ENCODE data around the gene ADAM15. TPM values are rescaled to one million over a fixed set of nuclear protein-coding genes. Genes with fewer than 3 reads are reported as not detected.

ADAM15 gene
- total RNA-seq, 1 experiment from 2014 or later = 30.6 TPM

DNA sequence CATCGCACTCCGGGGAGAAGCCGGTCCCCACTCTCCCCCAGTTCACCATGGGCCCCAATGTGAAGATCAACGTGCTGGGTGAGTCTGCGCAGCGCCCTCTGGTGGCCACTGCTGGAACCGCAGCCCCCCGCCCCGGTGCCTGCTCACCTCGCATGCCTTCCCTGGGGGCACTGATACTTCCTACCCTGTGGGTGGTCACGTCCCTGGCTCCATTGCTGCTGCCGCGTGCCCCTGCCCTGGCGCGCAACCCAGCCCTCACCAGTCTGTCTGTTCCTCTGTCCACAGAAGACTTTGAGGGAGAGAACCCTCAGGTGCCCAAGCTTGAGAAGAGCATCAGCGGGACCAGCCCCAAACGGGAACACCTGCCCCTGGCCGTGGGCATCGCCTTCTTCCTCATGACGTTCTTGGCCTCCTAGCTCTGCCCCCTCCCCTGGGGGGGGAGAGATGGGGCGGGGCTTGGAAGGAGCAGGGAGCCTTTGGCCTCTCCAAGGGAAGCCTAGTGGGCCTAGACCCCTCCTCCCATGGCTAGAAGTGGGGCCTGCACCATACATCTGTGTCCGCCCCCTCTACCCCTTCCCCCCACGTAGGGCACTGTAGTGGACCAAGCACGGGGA is 35.1 kb downstream of the ADAM15 start:
- H3K4me1 ChIP-seq (ENCODE audit: insufficient read depth, low read length) = no peaks in the 10 kb centered on the region

More for the DNA sequence above, 35.1 kb downstream of the ADAM15 start:
- H3K9me3 Mint-ChIP-seq = peaks cover 0 to 4% of the 10 kb centered on the region in 2 experiments; a peak in 3 of 5 replicates
- H2BK120ac ChIP-seq (ENCODE audit: low read depth, low read length, poor library complexity, severe bottlenecking) = no peak overlapping the region
- no peak overlapping the region for H2BK20ac ChIP-seq (ENCODE audit: low read depth, low read length, poor library complexity, severe bottlenecking)
- no peak overlapping the region for H3K56ac ChIP-seq (ENCODE audit: insufficient read length, low read depth, low read length)
- no peak overlapping the region for H4K5ac ChIP-seq (ENCODE audit: insufficient read length, low read depth, low read length)
- no peak overlapping the region for H3K23ac ChIP-seq (ENCODE audit: insufficient read length, low read depth, low read length)
- H2AFZ ChIP-seq (ENCODE audit: low read length) = no peak overlapping the region
- H4K91ac ChIP-seq (ENCODE audit: insufficient read length, low read depth, low read length) = no peak overlapping the region
- H3K9me3 ChIP-seq (ENCODE audit: control insufficient read depth, low read depth, low read length) = no peaks in the 10 kb centered on the region
- no peaks in the 10 kb centered on the region for H3K79me1 ChIP-seq (ENCODE audit: insufficient read depth, low read depth, low read length, poor library complexity, severe bottlenecking)
- no peak overlapping the region for H3K4ac ChIP-seq (ENCODE audit: low read depth, low read length)
- peaks cover 31% of the 10 kb centered on the region for H3K27me3 ChIP-seq (ENCODE audit: insufficient read depth, low read length)
- peaks cover 21 to 42% of the 10 kb centered on the region in 2 experiments for H3K4me1 Mint-ChIP-seq
- TF ChIP-seq, protein P1, sequence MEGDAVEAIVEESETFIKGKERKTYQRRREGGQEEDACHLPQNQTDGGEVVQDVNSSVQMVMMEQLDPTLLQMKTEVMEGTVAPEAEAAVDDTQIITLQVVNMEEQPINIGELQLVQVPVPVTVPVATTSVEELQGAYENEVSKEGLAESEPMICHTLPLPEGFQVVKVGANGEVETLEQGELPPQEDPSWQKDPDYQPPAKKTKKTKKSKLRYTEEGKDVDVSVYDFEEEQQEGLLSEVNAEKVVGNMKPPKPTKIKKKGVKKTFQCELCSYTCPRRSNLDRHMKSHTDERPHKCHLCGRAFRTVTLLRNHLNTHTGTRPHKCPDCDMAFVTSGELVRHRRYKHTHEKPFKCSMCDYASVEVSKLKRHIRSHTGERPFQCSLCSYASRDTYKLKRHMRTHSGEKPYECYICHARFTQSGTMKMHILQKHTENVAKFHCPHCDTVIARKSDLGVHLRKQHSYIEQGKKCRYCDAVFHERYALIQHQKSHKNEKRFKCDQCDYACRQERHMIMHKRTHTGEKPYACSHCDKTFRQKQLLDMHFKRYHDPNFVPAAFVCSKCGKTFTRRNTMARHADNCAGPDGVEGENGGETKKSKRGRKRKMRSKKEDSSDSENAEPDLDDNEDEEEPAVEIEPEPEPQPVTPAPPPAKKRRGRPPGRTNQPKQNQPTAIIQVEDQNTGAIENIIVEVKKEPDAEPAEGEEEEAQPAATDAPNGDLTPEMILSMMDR (conservative IDR thresholded peaks at IDR 0.05) = peak; percentile 99
- 0 out of 7 replicates have a peak, but pooled peaks cover 0 to 4% (median 0%) of the 10 kb centered on the region in 3 experiments for H3K36me3 Mint-ChIP-seq (ENCODE audit: insufficient read depth in 1 of 3, low read depth in 3 of 3)
- no peak overlapping the region for H2BK5ac ChIP-seq (ENCODE audit: insufficient read length, low read length)
- WGBS (ENCODE audit: extremely low coverage, insufficient read length, low lambda C conversion rate) = no CpG with 5 or more reads among the region's 24 CpGs
- H3K9ac ChIP-seq (ENCODE audit: extremely low read depth, insufficient read length, low read length) = no peak overlapping the region
- H3T11ph ChIP-seq (ENCODE audit: low read length) = no peak overlapping the region
- peak overlapping the region; percentile 24 for H3K4me2 ChIP-seq (ENCODE audit: insufficient read depth, insufficient read length, low read length)
- H3K23me2 ChIP-seq (ENCODE audit: insufficient read length, low read depth, low read length, poor library complexity, severe bottlenecking) = peaks cover 16% of the 10 kb centered on the region
- H3K4me3 Mint-ChIP-seq = peak overlapping the region; percentile 49 to 96
- H2AK5ac ChIP-seq (ENCODE audit: insufficient read length, low read length) = no peak overlapping the region
- no peaks in the 10 kb centered on the region for H3K79me2 ChIP-seq (ENCODE audit: insufficient read depth, low read length)
- H3K14ac ChIP-seq (ENCODE audit: insufficient read depth, low read length) = peak overlapping the region; percentile 6; the same call in 1 of the 2 replicates
- H2BK12ac ChIP-seq (ENCODE audit: insufficient read length, low read depth, low read length) = no peak overlapping the region
- no peak overlapping the region for H3K18ac ChIP-seq (ENCODE audit: insufficient read length, low read depth, low read length)
- H2BK15ac ChIP-seq (ENCODE audit: low read depth, low read length) = no peak overlapping the region
- H4K20me1 ChIP-seq (ENCODE audit: control insufficient read depth, insufficient read depth, insufficient read length) = no peaks in the 10 kb centered on the region
- no peak overlapping the region for H4K8ac ChIP-seq (replicated peaks; ENCODE audit: insufficient read length, low read depth, low read length)
- peaks cover 43% of the 10 kb centered on the region for H3K27me3 Mint-ChIP-seq (ENCODE audit: low read depth)
- DNase-seq = peak; percentile 87
- no peak overlapping the region for H3K27ac ChIP-seq (ENCODE audit: insufficient read length, low read depth, low read length)
- H3K27ac Mint-ChIP-seq = no peak overlapping the region
